HEK293T (cell line): ENCODE data around the gene ALCAM.

ENCODE experiments used
- BHLHE40 ChIP-seq: fragments of 450-650 bp; IDR thresholded peaks from 2 replicates; pipeline ENCODE4 v1.6.1; 2016; ENCODE audit warnings: mild to moderate bottlenecking, moderate library complexity, borderline replicate concordance
- FOXA1 ChIP-seq: fragments of 450-650 bp; IDR thresholded peaks from 2 replicates; pipeline ENCODE4 v1.6.1; 2016; ENCODE audit warnings: mild to moderate bottlenecking
- FOXK2 ChIP-seq: fragments of 450-650 bp; IDR thresholded peaks from 2 replicates; pipeline ENCODE4 v1.6.1; 2016; ENCODE audit warnings: mild to moderate bottlenecking
- FOXM1 ChIP-seq: fragments of 450-650 bp; IDR thresholded peaks from 2 replicates; pipeline ENCODE4 v1.6.1; 2017; ENCODE audit warnings: mild to moderate bottlenecking, borderline replicate concordance
- L3MBTL2 ChIP-seq: fragments of 450-650 bp; conservative IDR thresholded peaks from 2 replicates; pipeline ENCODE4 v1.6.1; 2016; ENCODE audit warnings: mild to moderate bottlenecking
- LEF1 ChIP-seq: fragments of 450-650 bp; IDR thresholded peaks from 2 replicates; pipeline ENCODE4 v1.6.1; 2017; ENCODE audit warnings: mild to moderate bottlenecking, borderline replicate concordance
- NFRKB ChIP-seq: fragments of 450-650 bp; IDR thresholded peaks from 2 replicates; pipeline ENCODE4 v1.6.1; 2016; ENCODE audit warnings: mild to moderate bottlenecking, moderate library complexity
- SP1 ChIP-seq: fragments of 450-650 bp; IDR thresholded peaks from 2 replicates; pipeline ENCODE4 v1.6.1; 2017
- SUZ12 ChIP-seq: fragments of 450-650 bp; IDR thresholded peaks from 2 replicates; pipeline ENCODE4 v1.6.1; 2016; ENCODE audit warnings: mild to moderate bottlenecking
- TARDBP ChIP-seq: fragments of 450-650 bp; IDR thresholded peaks from 2 replicates; pipeline ENCODE4 v1.6.1; 2016
- TF ChIP-seq, protein P1 (sequence below): fragments of 450-650 bp; IDR thresholded peaks from 2 replicates; pipeline ENCODE4 v1.6.1; 2016

DNA sequence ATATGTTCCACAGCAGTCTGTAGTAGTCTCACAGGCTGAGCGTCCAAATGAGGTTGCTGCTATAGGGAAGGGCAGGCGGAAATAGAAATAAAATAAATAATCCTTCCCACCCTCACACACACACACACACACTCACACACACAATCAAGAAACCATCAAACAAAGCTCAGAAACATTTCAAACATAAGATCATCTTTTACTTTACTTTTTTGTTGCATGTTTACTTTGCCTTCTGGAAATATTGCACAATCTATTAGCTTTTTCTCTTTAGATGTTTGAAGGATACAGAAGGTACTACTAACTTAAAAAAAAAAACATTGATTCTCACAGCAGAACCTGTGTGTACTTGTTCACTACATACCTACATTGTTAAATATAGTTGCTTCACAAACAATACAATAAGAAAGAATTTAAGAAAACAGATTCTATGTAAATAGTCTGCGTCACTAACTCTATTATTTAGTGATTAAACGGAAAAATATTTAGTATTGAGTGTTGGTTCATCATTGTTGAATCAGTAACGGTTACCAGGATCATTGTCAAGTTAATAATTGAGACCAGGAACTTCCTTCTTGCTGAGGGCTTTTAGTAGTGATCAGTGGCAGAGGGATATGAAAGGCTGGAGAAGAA is 20.5 kb downstream of the ALCAM start:
- TF ChIP-seq L3MBTL2 (no peak), FOXK2 (no peak), NFRKB (no peak), TARDBP (no peak), SP1 (no peak), BHLHE40 (no peak), LEF1 (no peak), FOXA1 (no peak), FOXM1 (no peak), SUZ12 (no peak)
- TF ChIP-seq, protein P1, sequence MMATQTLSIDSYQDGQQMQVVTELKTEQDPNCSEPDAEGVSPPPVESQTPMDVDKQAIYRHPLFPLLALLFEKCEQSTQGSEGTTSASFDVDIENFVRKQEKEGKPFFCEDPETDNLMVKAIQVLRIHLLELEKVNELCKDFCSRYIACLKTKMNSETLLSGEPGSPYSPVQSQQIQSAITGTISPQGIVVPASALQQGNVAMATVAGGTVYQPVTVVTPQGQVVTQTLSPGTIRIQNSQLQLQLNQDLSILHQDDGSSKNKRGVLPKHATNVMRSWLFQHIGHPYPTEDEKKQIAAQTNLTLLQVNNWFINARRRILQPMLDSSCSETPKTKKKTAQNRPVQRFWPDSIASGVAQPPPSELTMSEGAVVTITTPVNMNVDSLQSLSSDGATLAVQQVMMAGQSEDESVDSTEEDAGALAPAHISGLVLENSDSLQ = no peak
